ENCODE results near the gene B3GNT4.
"Not testable (repeated sequence)": the region's sequence is repeated elsewhere in the genome, so short reads cannot be mapped to it uniquely, and the experiment has no call there.

Gene B3GNT4

GRCh38 chr12:122225683-122226365, 22.3 kb downstream of the B3GNT4 start, which contains the start of gene DIABLO:
Gene DIABLO, minus strand, starts transcription at chr12:122226052. Its CDS starts 38 bp downstream, at chr12:122226014.
- peak; percentile 100 for DNase-seq

- DNase-seq, result no peak
These were observed 23.0 kb downstream of the B3GNT4 start for GRCh38 chr12:122226366-122227125.

GRCh38 chr12:122227341-122227740, 23.8 kb downstream of the B3GNT4 start:
- peak; percentile 82 for DNase-seq

- DNase-seq, result no peak
These were observed 24.6 kb downstream of the B3GNT4 start for GRCh38 chr12:122228092-122228491.

- no peak for DNase-seq
These were observed 27.3 kb downstream of the B3GNT4 start for GRCh38 chr12:122230798-122231197.

GRCh38 chr12:122232691-122233090, 29.2 kb downstream of the B3GNT4 start:
- DNase-seq, result no peak

- no peak for DNase-seq
These were observed 32.2 kb downstream of the B3GNT4 start for GRCh38 chr12:122235741-122236140.

GRCh38 chr12:122238861-122239260, 35.4 kb downstream of the B3GNT4 start:
- DNase-seq, result no peak

- DNase-seq, result peak; percentile 47
These were observed 40.5 kb downstream of the B3GNT4 start for GRCh38 chr12:122243965-122244364.

- DNase-seq, result peak; percentile 62
These were observed 41.3 kb downstream of the B3GNT4 start for GRCh38 chr12:122244565-122245371.

GRCh38 chr12:122245553-122245952, 42.0 kb downstream of the B3GNT4 start:
- DNase-seq, result peak; percentile 30

- DNase-seq, result no peak
These were observed 46.5 kb downstream of the B3GNT4 start for GRCh38 chr12:122250047-122250446.

GRCh38 chr12:122250536-122250935, 47.0 kb downstream of the B3GNT4 start:
- DNase-seq, result no peak

- DNase-seq, result not testable (repeated sequence)
These were observed 55.0 kb downstream of the B3GNT4 start for GRCh38 chr12:122258462-122258861.
